NOMO-1 treated with dmso at 0.1 percent for 144 hours (cell line): ENCODE data around the gene SLC7A10.
"Not testable (repeated sequence)": the region's sequence is repeated elsewhere in the genome, so short reads cannot be mapped to it uniquely, and the experiment has no call there.

Experiments used
- DNase-seq: peaks from one replicate; lab custom pipeline; 2025; ENCODE audit not compliant: unreplicated experiment; lab: John Stamatoyannopoulos, UW

Gene SLC7A10

DNA sequence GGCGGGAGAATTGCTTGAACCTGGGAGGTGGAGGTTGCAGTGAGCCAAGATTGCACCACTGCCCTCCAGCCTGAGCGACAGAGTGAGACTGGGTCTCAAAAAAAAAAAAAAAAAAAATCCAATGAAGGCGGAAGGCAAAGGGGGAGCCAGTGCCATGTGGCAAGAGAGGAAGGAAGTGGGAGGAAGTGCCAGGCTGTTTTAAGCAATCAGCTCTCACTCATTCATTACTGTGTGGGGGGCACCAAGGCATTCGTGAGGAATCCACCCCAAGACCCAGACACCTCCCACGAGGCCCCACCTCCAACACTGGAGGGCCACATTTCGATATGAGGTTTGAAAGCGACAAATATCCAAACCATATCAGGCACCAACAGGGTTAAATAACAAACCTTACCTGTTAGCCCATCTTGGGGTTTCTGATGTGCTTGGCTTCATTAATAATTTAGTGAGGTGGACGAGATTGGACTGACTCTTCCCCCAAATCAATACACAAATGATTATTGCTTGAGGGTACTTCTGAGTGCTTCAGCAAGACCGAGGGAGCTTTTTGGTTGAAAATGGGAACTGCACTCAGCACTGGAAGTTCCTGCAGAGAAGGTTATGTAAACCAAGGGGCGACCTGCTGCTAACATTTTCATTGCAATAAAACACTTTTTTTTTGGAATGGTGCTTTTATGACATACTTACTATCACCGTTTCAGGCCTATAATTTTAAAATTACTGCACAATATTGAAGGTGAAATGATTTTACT, 39.0 kb downstream of the SLC7A10 start:
- peak; percentile 72 for DNase-seq

DNA sequence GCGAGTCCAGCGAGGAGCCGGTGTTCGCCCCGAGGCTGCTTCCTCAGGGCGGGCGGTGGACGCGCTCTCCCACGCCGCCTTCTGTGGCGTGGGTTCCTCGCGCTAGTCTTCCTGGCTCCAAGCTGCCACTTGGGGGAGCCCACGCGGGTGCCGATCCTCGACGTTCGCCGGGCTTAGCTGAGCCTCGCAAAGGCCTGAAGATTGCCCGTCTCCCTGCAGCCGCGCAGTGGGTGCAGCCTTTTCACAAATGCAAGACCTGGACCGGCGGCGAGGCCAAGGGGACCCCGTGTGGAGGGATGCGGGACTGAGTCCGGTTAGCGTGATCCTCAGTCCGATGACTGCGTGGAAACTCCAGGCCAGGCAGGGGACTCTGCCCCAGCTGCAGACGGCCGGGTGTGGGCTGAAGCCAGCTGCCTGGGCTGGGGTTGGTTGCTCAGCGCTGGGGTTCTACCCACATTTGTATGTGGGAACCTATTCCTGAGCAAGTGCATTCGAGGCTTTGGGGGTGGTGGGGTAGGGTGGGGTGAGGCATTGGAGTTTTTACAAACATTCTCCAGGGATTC, 48.2 kb downstream of the SLC7A10 start:
- DNase-seq: no peak

DNA sequence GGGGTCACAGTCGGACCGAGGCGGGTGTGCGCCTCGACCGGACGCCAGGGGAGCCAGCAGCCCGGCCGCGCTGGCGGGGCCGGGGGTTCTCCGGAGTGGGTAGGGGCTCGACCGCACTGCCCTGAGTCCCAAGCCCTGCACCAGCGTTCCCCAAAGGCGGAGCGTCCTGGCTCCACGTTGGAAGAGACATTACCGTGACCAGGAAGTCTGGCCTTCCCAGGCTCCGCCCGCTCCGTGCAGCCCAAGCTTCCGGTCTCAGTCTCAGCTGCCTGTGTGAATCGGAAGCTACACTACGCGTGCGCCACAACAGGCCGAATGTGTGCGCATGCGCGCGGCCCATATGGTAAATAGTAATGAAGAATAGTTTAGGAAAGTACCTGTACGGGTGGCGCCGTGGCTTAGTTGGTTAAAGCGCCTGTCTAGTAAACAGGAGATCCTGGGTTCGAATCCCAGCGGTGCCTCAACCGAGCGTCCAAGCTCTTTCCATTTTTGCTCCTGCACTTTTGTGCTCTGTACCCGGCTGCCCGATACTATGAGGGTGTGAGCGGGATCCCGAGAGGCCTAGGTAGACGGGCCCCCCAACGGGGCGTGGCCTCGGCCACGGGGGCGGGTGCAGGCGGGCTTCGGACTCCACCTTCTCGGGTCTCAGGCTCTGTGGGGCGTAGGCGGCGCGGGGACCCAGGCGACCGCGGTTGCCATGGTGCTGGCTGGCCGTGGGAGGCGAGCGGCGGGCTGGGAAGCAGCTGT, 48.8 kb downstream of the SLC7A10 start:
- DNase-seq: peak; percentile 98

DNA sequence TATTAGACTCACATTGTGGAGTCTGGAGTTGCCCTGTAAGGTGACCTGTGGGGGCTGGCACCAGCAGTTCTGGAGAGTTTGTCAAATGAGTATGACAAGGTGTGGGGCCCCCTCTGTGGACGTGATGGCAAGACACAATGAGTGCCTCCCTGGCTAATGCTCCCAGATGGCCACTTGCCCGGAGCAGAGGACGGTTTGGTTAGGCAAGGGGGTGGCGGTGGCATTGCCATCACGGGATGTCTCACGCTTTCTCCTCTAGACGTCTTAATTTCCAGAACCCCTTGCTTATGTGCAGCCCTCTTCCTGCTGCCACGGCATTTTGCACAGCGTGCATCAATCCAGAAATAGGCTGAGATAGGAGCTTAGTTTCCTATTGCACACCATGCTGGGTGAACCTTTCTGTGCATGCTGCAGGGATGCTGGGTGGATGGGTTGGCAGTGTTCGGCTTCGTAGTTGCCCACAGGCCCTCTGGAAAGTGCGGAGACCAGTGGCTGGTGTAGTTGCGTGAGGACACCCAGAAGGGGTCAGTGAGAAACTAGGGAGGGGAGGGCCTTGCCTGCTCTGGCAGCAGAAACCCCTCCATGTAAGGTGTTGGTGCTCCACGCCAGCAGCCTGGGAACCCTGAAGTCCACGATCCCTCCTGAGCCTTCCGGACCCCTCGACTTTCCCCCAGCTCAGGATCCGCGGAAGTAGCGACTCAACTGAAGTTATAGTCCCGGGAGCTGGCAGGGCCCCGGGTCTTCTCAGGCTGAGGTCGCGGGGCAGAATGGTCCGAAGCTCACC, 49.6 kb downstream of the SLC7A10 start:
- no peak for DNase-seq

DNA sequence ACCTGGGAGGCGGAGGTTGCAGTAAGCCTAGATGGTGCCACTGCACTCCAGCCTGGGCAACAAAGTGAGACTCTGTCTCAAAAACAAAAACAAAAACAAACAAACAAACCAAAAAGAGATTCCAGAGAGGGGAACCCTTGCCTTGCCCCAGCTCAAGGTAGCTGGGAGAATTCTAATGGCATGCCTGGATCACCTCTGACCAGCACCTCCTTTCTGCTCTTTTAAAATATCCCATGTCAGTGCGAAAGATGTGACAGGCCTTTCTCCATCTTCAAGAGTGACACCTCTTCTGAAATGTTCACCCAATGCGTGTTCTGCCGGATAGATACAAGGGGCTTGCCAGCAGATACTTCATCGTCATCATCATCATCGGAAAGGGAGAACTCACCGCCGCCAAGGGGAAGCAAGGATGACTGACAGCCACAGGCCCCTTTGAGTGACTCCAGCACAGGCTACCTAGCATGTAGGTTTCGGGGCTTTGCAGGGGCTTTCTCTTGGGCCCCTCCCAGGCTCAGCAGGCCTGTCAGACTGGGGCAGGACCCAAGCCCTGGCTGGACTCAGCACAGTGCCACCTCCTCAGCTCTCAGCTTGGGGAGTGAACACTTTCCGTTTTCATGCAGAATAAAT, 50.4 kb downstream of the SLC7A10 start:
- DNase-seq: no peak

DNA sequence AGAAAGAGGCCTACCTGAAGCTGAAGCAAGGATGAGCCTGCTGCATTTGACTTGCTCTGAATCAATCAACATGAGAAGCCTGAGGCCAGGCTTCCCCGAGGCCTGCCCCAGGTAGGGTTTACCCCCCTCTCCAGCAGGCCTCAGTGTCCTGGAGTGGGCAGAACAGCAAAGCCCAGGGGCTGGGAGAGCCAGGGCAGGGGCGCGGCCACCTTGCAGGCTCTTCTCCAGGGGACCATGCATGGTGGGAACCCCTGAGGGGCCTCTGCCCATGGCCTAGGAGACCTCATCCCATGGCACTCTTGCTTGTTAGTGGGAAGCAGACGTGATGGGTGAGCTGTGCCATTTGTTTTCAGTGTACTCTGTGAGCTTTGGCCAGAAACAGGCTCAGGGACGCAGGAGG, 51.5 kb downstream of the SLC7A10 start:
- no peak for DNase-seq

DNA sequence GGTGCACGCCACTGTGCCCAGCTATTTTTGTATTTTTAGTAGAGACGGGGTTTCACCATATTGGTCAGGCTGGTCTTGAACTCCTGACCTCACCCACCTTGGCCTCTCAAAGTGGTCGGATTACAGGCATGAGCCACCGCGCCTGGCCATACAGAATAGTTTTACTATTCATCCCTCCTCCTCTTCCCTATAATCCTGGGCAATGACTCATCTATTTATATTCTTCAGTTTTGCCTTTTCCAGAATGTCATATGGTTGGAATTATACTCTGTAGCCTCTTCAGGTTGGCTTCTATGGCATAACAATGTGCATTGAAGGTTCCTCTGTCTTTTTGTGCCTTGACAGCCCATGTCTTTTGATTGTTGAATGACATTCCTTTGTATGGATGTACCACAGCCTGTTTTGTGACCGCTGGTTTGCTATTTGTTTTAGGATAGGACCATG, 53.7 kb downstream of the SLC7A10 start:
- DNase-seq: no peak

DNA sequence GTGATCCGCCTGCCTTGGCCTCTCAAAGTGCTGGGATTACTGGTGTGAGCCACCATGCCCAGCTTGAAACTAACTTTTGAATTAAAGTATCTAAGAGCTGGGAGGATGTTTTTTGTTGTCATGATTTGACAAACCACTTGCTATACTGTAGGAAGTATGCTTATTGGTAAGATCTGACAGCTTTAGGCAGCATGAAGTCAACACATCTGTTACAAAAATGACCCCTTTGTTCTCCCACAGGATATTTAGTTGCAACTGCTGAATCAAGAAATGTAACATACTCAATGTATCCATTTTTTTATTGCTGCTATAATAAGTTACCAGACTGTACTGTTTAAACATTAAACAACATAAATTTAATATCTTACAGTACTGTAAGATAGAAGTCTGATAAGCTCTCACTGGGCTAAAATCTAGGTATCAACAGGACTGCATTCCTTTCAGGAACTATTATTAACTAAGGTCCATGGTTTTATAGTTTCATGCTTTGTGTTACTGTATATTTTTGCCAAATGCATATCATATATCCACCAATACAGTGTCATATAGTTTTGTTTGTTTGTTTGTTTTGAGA, 54.3 kb downstream of the SLC7A10 start:
- no peak for DNase-seq

DNA sequence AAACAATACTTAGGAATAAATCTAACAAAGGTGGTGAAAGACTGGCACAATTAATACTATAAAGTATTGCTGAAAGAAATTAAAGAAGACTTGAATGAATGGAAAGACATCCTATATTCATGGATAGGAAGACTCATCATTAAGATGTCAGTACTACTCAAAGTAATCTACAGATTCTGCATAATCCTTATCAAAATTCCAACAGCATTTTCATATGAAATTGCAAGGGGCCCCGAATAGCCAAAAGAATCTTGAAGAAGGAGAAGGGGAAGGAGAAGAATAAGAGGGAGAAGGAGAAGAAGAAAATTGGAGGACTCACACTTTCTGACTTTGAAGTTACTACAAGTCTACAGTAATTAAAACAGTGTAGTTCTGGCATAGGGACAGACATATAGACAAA, 57.1 kb downstream of the SLC7A10 start:
- DNase-seq: no peak

DNA sequence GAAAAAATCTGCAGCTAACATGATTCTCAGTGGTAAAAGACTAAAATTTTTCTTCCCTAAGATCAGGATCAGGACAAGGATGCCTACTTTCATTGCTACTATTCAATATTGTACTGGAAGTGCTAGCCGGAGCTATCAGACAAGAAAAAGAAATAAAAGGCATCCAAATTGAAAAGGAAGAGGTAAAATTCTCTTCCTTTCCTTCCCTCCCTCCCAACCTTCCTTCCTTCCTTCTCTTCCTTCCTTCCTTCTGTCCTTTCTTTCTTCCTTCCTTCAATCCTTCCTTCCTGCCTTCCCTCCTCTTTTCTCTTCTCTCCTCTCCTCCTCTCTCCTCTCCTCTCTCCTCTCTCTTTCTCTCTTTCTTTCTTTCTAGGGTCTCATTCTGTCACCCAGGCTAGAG, 58.2 kb downstream of the SLC7A10 start:
- DNase-seq: no peak

DNA sequence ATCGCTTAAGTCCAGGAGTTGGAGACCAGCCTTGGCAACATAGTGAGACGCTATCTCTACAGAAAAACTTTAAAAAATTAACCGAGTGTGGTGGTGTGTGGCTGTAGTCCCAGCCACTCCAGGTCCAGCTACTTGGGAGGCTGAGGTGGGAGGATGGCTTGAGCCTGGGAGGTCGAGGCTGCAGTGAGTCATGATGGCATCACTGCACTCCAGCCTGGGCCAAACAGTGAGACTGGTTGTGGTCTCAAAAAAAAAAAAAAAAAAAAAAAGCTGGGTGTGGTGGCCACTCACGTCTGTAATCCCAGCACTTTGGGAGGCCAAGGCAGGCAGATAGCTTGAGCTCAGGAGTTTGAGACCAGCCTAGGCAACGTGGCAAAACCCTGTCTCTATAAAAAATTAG, 59.6 kb downstream of the SLC7A10 start:
- DNase-seq: not testable (repeated sequence)

DNA sequence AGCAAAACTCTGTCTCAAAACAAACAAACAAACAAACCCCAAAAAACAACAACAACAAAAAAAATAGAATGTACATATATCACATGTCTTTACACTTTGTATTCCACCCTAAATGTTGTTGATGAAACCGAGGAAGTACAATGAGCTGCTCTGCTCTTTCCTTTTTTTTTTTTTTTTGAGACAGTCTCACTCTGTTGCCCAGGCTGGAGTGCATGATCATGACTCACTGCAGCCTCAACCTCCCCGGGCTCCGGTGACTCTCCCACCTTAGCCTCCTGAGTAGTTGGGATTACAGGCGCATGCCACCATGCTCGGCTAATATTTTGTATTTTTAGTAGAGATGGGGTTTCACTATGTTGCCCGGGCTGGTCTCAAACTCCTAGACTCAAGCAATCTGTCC, 62.2 kb downstream of the SLC7A10 start:
- no peak for DNase-seq

DNA sequence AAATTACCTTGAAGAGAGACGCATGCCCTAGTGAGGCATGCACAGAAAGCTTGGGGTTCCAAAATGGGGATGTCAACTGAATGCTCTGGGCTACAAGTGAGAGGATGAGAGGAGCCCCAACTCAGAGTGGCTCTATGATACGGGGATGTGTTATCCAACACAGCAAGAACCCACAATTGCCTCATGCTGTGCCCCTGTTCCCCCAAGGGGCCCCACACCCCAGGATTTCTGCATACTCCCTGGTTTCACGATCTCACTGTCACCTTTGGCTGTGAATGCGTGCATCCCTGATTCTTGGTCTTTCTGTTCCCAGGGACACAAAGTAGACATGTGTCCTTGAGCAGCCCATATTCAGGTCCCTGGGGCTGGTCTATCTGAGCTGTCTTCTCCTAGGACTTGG, 64.4 kb downstream of the SLC7A10 start:
- DNase-seq: no peak

DNA sequence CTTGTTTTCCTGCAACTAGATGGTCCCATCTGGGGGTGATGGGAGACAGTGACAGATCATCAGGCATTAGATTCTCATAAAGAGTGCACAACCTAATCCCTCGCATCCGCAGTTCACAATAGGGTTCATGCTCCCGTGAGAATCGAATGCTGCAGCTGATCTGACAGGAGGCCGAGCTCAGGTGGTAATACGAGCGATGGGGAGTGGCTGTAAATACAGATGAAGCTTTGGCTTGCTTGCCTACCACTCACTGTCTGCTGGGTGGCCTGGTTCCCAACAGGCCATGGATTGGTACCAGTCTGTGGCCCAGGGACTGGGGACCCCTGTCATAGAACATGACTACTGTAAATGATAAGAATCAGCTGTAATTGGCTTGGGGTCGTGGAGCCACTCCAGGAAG, 65.8 kb downstream of the SLC7A10 start:
- DNase-seq: no peak

DNA sequence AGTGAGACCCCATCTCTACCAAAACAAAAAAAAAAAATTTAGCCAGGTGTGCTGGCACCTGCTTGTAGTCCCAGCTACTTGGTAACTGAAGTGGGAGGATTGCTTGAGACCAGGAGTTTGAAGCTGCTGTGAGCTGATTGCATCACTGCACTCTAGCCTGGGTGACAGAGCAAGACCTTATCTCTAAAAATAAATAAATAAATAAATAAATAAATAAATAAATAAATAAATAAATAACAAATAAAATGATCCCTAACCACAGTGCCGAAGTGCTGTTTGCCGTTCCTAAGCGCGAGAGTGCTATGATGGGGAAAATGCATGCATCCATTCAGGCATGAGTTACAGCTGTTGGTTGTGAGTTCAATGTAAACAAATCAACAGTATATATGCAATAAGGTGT, 66.5 kb downstream of the SLC7A10 start:
- no peak for DNase-seq
